HS-5 (cell line): ENCODE data around the gene NUBP2.

Experiments used
- DNase-seq: peaks from one replicate; pipeline ENCODE4 v3.0.0-alpha.2; 2012; ENCODE audit warnings: low read depth

NUBP2 gene

DNA sequence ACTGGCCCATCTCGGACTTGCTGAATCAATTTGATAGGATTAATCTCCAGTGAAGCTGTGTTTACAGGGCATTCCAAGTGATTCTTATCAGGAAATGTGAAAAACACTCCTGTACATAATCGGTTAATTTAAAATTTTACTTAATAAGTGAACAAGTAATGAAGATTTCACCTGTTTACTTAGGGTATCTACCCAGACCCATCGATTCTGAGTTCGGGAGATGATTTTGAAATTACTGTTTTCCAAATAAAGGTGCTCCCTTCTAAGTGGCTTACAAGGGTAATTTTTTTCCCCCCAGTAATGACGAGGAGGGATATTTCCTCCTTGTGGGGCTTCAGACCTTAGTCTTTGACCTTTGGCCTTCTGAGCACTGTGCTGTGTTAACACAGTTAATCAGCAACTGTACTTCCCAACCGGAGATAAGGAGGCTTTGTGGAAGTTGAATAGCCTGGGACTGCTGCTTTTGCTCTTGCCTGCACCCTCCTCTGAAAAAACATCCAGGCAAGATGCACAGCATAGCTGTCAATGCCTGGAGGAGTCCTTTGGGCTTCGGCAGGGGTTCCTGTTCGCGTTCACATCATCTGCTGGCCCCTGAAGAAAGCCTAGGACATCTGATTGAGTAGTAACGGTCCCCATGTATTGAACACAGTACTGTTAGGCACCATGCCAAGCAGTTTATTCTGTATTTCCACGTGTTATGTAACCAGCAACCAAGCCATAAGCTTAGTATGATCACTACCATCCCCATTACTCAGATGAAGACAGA is 46.1 kb downstream of the NUBP2 start:
- no peak for DNase-seq

DNA sequence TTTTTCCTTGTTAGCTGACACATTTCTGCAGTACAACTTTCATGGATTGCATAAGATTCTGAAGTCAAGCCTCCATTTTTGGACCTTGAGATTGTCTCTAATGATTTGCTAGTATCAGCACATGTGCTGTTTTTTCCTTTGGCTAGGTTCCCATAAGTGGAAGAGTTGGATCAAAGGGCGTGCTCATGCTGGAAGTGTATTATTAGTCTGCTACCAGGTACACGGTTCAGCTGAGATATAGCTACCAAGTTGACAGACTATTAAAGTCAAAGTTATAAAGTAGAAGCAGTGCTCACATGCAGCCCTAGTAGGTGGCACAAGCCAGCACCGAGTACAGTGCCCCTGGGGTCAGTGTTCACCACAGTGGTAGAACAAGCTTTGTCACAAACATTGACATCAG is 47.5 kb downstream of the NUBP2 start:
- no peak for DNase-seq

DNA sequence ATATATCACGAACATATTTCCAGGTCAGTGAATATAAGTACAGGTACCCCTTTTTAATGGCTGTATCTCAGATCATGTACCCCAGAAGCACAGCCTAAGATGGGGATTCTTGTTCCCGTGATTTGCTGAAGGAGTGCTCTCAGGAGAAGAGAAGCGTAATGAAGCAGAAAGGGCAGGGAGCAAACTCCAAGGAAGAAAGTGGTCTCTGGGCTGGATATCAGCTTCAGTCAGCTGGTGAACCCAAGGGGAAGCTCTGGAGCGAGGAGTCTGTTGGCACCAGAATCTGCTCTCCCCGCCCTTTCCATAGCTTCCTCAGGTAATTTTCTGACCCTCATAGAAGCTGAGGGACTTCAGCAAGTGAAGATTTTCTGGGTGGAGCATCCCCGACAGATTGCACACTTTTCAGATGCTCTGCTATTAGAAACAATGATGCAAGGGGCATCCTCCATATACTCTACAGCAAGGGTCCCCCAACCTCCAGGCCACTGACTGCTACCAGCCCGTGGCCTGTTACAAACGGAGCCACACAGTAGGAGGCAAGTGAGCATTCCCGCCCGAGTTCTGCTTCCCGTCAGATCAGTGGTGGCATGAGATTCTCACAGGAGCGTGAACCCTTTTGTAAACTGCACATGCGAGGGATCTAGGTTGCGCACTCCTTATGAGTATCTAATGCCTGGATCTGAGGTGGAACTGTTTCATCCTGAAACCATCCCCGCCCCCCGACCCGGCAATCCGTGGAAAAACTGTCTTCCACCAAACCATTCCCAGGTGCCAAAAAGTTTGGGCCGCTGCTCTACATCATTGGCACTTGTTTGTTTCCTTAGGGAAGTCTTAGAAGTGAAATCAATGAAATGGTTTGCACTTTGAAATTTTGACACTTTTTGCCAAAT is 48.7 kb downstream of the NUBP2 start:
- DNase-seq = no peak

DNA sequence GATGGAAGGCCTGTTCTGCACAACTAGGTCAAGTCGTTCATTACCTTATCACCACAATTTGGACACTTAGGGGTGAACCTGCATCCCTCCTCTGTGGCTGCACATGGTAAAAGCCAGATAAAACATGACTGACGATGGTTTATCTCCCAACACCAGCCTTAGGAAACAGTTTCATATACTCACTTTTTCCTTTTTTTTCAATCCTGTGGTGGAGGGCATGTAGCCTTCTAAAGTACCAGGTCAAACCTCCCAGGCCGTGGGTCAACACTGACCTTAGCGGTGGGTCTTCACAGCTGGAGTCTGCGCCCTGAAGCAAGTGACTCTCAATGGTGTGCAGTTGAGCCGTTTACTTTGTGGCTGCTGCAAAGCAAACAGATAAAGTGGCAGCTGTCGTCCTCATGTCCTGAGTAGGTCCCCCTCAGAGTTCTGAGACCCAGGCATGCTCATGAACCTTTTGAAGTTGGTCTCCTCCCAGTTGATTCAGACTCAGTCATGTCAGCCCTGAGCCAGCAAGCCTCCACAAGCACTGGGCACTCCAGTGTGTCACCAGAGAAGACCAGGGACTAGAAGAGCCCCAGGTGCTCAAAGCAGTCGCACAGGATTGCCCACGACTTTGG is 50.2 kb downstream of the NUBP2 start:
- no peak for DNase-seq

DNA sequence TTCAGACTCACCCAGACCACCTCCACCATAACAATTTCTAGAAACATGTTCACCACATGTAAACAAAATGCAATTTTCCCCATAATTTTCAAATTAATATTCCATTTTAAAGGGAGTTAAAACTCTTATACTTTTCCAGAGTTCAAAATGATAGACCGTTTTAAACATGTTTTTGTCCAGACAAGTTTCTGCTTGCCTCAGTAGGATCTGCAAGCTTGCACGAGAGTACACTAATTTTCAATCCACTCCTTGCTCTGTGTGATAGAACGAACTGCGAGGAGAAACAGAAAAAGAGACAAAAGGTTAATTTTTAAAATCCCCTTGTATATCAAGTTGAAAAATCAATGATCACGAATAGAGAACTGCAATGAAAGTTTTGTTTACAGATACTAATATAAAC is 51.3 kb downstream of the NUBP2 start:
- no peak for DNase-seq
